GM12878 (cell line): ENCODE measurements around the gene HIVEP2.

Source experiments
- ATF3 ChIP-seq: IDR thresholded peaks from 2 replicates; pipeline ENCODE4 v1.6.1; 2011; ENCODE audit warnings: low read depth, mild to moderate bottlenecking, low read length, moderate library complexity, borderline replicate concordance; ENCODE audit errors: extremely low read depth
- CTCF ChIP-seq, 3 experiments: IDR thresholded peaks in 2 of 3; conservative IDR thresholded peaks in 1 of 3; 2 replicates each; pipeline ENCODE4 v1.5.1; 2011; ENCODE audit warnings: low read depth in 3 of 3, low read length in 3 of 3, mild to moderate bottlenecking in 3 of 3, control low read depth in 2 of 3, moderate library complexity in 2 of 3, inconsistent platforms in 1 of 3, mixed read lengths in 1 of 3; ENCODE audit not compliant: control insufficient read depth in 2 of 3, insufficient read depth in 1 of 3; ENCODE audit errors: extremely low read depth in 1 of 3
- POLR2A ChIP-seq: IDR thresholded peaks from 2 replicates; pipeline ENCODE4 v1.6.1; 2011; ENCODE audit warnings: low read depth, mild to moderate bottlenecking, low read length
- POLR2AphosphoS5 ChIP-seq: IDR thresholded peaks from 2 replicates; pipeline ENCODE4 v1.6.1; 2011; ENCODE audit warnings: mild to moderate bottlenecking, low read length, inconsistent platforms
- RELA ChIP-seq: fragments of 450-650 bp; IDR thresholded peaks from 2 replicates; pipeline ENCODE4 v1.8.0; 2014; ENCODE audit warnings: borderline replicate concordance; ENCODE audit not compliant: partially characterized antibody
- SPI1 ChIP-seq: IDR thresholded peaks from 2 replicates; pipeline ENCODE4 v1.6.1; 2011; ENCODE audit warnings: low read depth, mild to moderate bottlenecking, low read length, moderate library complexity, borderline replicate concordance; ENCODE audit not compliant: insufficient read depth
- SRF ChIP-seq, 2 experiments: IDR thresholded peaks; 2 replicates each; pipeline ENCODE4 v1.6.1; 2011; ENCODE audit warnings: low read depth in 2 of 2, low read length in 2 of 2, mild to moderate bottlenecking in 1 of 2, moderate library complexity in 1 of 2

GRCh38 chr6:142968601-142969000 is 23.6 kb upstream of the HIVEP2 start:
- TF ChIP-seq POLR2A (no peak), CTCF (IDR thresholded peaks at IDR 0.05 in 2 of 3, conservative IDR thresholded peaks at IDR 0.05 in 1 of 3; ENCODE audit: control insufficient read depth in 2 of 3, extremely low read depth in 1 of 3, insufficient read depth in 1 of 3, low read depth in 3 of 3, low read length in 3 of 3) (no peak), SPI1 (no peak), RELA (no peak), POLR2AphosphoS5 (no peak), SRF (IDR thresholded peaks at IDR 0.05; ENCODE audit: low read depth in 2 of 2, low read length in 2 of 2) (no peak), ATF3 (no peak)
